Loucy (cell line): ENCODE data around the gene RLN2.

ENCODE experiments used
- H2AFZ ChIP-seq: fragments of 200-600 bp; sonication (generic); 2 replicates; pipeline ENCODE4 v1.6.0; 2016; ENCODE audit warnings: antibody characterized with exemption, mild to moderate bottlenecking, low read length, moderate library complexity
- H3F3A ChIP-seq: fragments of 200-600 bp; 2 replicates; pipeline ENCODE4 v1.6.0; 2016; ENCODE audit warnings: antibody characterized with exemption, low read depth, mild to moderate bottlenecking
- H3K27me3 ChIP-seq: fragments of 200-600 bp; sonication (generic); 2 replicates; pipeline ENCODE4 v1.6.1; 2014; ENCODE audit warnings: low read length, mild to moderate bottlenecking; ENCODE audit not compliant: insufficient read depth, poor library complexity, severe bottlenecking
- H3K36me3 ChIP-seq: fragments of 200-600 bp; sonication (generic); 2 replicates; pipeline ENCODE4 v1.6.1; 2016; ENCODE audit warnings: low read length; ENCODE audit not compliant: insufficient read depth
- H3K4me1 ChIP-seq: fragments of 200-600 bp; sonication (generic); 2 replicates; pipeline ENCODE4 v1.5.1; 2014; ENCODE audit warnings: low read length, mild to moderate bottlenecking; ENCODE audit not compliant: insufficient read depth, poor library complexity, severe bottlenecking
- H3K4me2 ChIP-seq: fragments of 200-600 bp; sonication (generic); 2 replicates; pipeline ENCODE4 v1.6.0; 2014; ENCODE audit warnings: antibody characterized with exemption, low read length, low read depth, mild to moderate bottlenecking; ENCODE audit not compliant: poor library complexity, severe bottlenecking
- H3K4me3 ChIP-seq: fragments of 200-600 bp; sonication (generic); 2 replicates; pipeline ENCODE4 v1.5.1; 2014; ENCODE audit warnings: low read length, mild to moderate bottlenecking, mixed read lengths; ENCODE audit not compliant: poor library complexity, severe bottlenecking
- H3K79me2 ChIP-seq: fragments of 200-600 bp; sonication (generic); 2 replicates; pipeline ENCODE4 v1.6.1; 2014; ENCODE audit warnings: low read length; ENCODE audit not compliant: insufficient read depth
- H3K9ac ChIP-seq: fragments of 200-600 bp; sonication (generic); 2 replicates; pipeline ENCODE4 v1.6.0; 2014; ENCODE audit warnings: mild to moderate bottlenecking, low read depth, low read length, moderate library complexity; ENCODE audit not compliant: poor library complexity, severe bottlenecking
- H3K9me2 ChIP-seq: fragments of 200-600 bp; sonication (generic); replicated peaks from 2 replicates; pipeline ENCODE4 v1.6.1; 2016; ENCODE audit warnings: low read depth, low read length, mixed read lengths
- H3K9me3 ChIP-seq: fragments of 200-600 bp; sonication (generic); 2 replicates; pipeline ENCODE4 v1.6.1; 2014; ENCODE audit warnings: mild to moderate bottlenecking, antibody characterized with exemption, low read length, low read depth; ENCODE audit not compliant: insufficient read depth
- H4K20me1 ChIP-seq: fragments of 200-600 bp; sonication (generic); 2 replicates; pipeline ENCODE4 v1.6.0; 2014; ENCODE audit warnings: antibody characterized with exemption, low read length, mild to moderate bottlenecking; ENCODE audit not compliant: insufficient read depth, poor library complexity, severe bottlenecking
- EZH2phosphoT487 ChIP-seq: fragments of 200-600 bp; IDR thresholded peaks from 2 replicates; pipeline ENCODE4 v1.6.1; 2018; ENCODE audit warnings: antibody characterized with exemption, mild to moderate bottlenecking, moderate library complexity, borderline replicate concordance
- TF ChIP-seq, protein P1 (sequence below): fragments of 200-600 bp; sonication (generic); conservative IDR thresholded peaks from 2 replicates; pipeline ENCODE4 v1.5.1; 2014; ENCODE audit warnings: mild to moderate bottlenecking, antibody characterized with exemption, low read length

Gene RLN2

DNA sequence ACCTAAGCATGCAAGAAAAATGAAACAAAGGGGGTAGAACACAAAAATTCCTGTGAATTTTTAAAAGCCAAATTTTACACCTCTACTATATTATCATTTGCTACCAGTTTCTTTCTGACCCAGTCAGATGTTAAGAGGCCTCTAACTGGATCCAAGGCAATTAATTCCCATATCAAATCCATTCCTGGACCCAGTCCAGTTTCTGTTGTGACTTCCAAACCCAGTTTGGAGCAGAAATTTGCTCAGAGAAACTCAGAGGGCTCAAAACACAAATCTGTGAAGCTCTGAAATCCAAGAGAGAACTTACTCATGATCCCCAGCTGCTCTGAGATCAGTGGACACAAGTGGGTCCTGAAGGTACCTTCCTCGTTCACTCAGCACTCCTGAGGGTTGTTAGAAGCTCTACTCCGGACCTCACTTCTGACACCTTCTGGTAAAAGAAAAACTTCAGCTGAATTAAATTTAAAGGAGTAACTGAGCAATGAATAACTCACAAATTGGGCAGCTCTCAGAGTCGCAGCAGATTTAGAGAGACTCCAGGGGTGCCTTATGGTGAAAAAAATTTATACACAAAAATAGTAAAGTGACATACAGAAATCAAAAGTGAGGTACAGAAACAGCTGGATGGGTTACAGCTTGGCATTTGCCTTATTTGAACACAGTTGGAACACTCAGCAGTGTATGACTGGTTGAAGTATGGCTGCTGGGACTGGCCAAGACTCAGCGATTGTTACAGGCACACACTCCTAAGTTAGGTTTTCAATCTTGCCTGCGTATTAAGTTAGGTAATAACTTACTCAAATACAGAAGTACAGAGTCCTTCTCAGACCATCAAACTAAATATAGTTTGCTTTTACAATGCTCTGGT is 40.9 kb downstream of the RLN2 start:
- Histone ChIP-seq H3F3A (no peaks in the 10 kb centered on the region), H3K4me2 (no peak overlapping the region), H3K4me3 (no peak overlapping the region), H3K9me3 (no peaks in the 10 kb centered on the region), H3K9me2 (no peaks in the 10 kb centered on the region), H3K4me1 (no peaks in the 10 kb centered on the region), H4K20me1 (no peaks in the 10 kb centered on the region), H2AFZ (peak overlapping the region; percentile 22; the same call in 1 of the 2 replicates), H3K36me3 (no peaks in the 10 kb centered on the region), H3K27me3 (no peaks in the 10 kb centered on the region), H3K79me2 (no peaks in the 10 kb centered on the region), H3K9ac (no peak overlapping the region)
- no peak for TF ChIP-seq EZH2phosphoT487
- TF ChIP-seq, protein P1, sequence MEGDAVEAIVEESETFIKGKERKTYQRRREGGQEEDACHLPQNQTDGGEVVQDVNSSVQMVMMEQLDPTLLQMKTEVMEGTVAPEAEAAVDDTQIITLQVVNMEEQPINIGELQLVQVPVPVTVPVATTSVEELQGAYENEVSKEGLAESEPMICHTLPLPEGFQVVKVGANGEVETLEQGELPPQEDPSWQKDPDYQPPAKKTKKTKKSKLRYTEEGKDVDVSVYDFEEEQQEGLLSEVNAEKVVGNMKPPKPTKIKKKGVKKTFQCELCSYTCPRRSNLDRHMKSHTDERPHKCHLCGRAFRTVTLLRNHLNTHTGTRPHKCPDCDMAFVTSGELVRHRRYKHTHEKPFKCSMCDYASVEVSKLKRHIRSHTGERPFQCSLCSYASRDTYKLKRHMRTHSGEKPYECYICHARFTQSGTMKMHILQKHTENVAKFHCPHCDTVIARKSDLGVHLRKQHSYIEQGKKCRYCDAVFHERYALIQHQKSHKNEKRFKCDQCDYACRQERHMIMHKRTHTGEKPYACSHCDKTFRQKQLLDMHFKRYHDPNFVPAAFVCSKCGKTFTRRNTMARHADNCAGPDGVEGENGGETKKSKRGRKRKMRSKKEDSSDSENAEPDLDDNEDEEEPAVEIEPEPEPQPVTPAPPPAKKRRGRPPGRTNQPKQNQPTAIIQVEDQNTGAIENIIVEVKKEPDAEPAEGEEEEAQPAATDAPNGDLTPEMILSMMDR, result peak; percentile 45
